ENCODE measurements around the gene NETO1.

Gene NETO1

DNA sequence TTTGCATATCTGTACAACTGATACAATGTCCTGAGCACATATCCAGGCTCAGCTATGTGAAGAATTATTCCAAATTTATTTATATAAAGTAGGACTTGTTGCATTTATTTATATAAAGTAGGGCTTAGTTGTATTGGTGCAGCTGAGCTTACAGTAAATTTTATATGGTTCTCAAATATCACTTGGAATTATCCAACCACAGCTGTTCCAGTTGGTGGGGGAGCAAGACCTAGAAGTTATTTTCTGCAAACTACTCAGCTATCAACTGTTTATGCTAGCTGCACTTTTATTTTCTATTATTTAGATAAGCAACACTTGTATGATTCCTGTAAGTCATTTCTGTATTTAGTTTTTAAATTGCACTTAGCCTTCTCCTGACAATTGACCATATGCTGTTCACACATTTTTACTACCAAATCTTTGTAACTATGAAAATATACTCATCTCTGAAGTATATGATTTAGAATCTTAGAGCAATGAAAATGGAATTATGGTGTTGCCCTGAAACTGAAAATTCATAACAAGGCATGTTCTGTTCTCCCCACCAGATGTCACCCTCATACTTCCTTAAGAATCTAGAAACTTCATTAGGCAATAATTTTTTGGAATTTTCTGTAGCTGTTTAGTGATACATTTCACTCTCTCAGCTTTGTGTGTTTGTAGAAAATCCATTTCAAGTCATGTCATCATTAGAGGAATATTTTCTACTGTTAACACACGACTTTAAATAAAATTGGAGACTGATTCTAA, 166.7 kb downstream of the NETO1 start:
- TF ChIP-seq, protein P1, sequence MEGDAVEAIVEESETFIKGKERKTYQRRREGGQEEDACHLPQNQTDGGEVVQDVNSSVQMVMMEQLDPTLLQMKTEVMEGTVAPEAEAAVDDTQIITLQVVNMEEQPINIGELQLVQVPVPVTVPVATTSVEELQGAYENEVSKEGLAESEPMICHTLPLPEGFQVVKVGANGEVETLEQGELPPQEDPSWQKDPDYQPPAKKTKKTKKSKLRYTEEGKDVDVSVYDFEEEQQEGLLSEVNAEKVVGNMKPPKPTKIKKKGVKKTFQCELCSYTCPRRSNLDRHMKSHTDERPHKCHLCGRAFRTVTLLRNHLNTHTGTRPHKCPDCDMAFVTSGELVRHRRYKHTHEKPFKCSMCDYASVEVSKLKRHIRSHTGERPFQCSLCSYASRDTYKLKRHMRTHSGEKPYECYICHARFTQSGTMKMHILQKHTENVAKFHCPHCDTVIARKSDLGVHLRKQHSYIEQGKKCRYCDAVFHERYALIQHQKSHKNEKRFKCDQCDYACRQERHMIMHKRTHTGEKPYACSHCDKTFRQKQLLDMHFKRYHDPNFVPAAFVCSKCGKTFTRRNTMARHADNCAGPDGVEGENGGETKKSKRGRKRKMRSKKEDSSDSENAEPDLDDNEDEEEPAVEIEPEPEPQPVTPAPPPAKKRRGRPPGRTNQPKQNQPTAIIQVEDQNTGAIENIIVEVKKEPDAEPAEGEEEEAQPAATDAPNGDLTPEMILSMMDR (IDR thresholded peaks at IDR 0.05; ENCODE audit: extremely low read depth, missing control alignments): no peak
- DNase-seq (ENCODE audit: low spot score): no peak

DNA sequence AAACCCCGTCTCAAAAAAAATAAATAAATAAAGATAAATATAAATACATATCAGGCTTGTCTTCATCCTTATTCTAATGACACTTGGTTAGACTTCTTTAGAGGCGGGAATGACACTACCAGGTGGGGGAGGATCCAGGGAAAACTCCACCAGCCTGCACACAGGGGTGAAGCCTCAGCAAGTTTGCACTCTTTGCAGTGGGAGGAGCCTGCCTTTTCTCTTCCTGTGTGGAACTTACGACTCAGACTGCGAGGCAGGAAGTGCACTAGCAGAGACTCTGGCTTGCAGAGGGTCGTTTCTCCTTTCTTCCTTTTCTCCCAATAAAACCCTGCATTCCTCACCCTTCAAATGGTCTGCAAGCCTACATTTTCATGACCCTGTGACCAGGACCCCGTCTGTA, 170.1 kb downstream of the NETO1 start:
- DNase-seq (ENCODE audit: low spot score): no peak
- TF ChIP-seq, protein P1 (IDR thresholded peaks at IDR 0.05; ENCODE audit: extremely low read depth, missing control alignments): no peak

DNA sequence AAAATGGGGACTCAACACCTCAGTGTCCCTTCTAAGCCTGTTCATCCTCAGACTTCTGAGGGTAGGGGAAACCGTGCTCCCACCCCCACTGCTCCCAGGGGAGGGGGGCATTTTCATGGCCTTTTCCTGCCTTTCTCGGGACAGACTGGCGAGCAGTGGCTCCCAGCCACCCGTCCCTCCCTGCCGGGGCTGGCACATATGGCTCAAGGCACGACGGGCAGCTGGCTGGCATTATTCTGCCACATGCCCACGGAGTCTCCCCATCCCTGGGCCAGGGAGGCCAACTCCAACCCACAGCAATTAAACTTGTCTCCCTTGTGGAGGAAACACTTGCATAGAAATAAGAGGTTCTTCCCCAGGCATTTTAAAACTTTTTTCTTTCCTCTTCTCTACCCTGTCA, 175.2 kb downstream of the NETO1 start:
- TF ChIP-seq, protein P1 (IDR thresholded peaks at IDR 0.05; ENCODE audit: extremely low read depth, missing control alignments): no peak
- no peak for DNase-seq (ENCODE audit: low spot score)

Data from GM20000 (cell line).